SK-N-SH treated with all-trans-retinoic acid at 6 μM for 48 hours (cell line): ENCODE results near the gene FRMD5.

Experiments
- GLIS3 ChIP-seq: fragments of 250-450 bp; sonication (Bioruptor Pico); IDR thresholded peaks from 2 replicates; pipeline ENCODE4 v1.5.0; 2020; ENCODE audit warnings: mild to moderate bottlenecking, moderate library complexity
- ZFP30 ChIP-seq: fragments of 450-650 bp; formaldehyde crosslinking; IDR thresholded peaks from 2 replicates; pipeline ENCODE4 v1.5.0; 2022; ENCODE audit warnings: mild to moderate bottlenecking, moderate library complexity

DNA sequence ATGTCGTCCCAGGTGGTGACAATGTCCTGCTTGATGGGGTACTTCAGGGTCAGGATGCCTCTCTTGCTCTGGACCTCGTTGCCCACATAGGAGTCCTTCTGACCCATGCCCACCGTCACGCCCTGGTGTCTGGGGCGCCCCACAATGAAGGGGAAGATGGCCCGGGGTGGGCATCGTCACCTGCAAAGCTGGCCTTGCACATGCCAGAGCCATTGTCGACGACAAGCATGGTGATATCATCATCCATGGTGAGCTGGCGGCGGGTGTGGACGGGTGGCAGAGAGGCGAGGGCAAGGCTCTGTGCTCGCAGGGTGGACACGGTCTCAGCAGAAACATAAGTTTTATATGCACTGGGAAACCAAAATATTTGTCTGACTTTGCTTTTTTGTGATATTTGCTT lies 205.1 kb downstream of the FRMD5 start:
- TF ChIP-seq ZFP30: no peak
- no peak for TF ChIP-seq GLIS3 (CRISPR knock-in tag)
